Chondrocyte (in vitro differentiated cells): ENCODE results near the gene TMEM132E. TPM values are rescaled to one million over a fixed set of nuclear protein-coding genes. Genes with fewer than 3 reads are reported as not detected.

Experiments
- DNase-seq: peaks from one replicate; pipeline ENCODE4 v3.0.0; 2021; ENCODE audit warnings: mixed read lengths, low spot score
- H3K27ac Mint-ChIP-seq: one replicate; pipeline ENCODE4 v1.8.0; 2021; ENCODE audit warnings: mild to moderate bottlenecking, moderate library complexity, mixed read lengths; ENCODE audit not compliant: unreplicated experiment
- H3K27me3 Mint-ChIP-seq: 2 replicates; pipeline ENCODE4 v1.8.0; 2021; ENCODE audit warnings: low read depth, mixed read lengths
- H3K36me3 Mint-ChIP-seq: 2 replicates; pipeline ENCODE4 v1.8.0; 2021; ENCODE audit warnings: low read depth, mixed read lengths
- H3K4me1 Mint-ChIP-seq: 2 replicates; pipeline ENCODE4 v1.8.0; 2021; ENCODE audit warnings: low read depth, mild to moderate bottlenecking, mixed read lengths
- H3K4me3 Mint-ChIP-seq: one replicate; pipeline ENCODE4 v1.8.0; 2021; ENCODE audit warnings: mild to moderate bottlenecking, moderate library complexity, mixed read lengths; ENCODE audit not compliant: unreplicated experiment
- H3K9me3 Mint-ChIP-seq: 2 replicates; pipeline ENCODE4 v1.8.0; 2021; ENCODE audit warnings: low read depth, mixed read lengths
- CTCF ChIP-seq: fragments of 200-600 bp; sonication (generic); IDR thresholded peaks from 2 replicates; pipeline ENCODE4 v1.5.0; 2021; ENCODE audit warnings: antibody characterized with exemption, mild to moderate bottlenecking, moderate library complexity
- long read RNA-seq: library from polyadenylated mRNA; stranded (forward); transcript quantifications from one replicate; pipeline ENCODE4 v2.0.0, GENCODE V29; 2021
- total RNA-seq: library from RNA; stranded (reverse); gene quantifications from 3 replicates; pipeline ENCODE4 v1.2.1, GENCODE V29; 2021

The TMEM132E gene
- total RNA-seq: 0.19 to 0.36 TPM (median 0.20 TPM) in 3 replicates
- long read RNA-seq, partial matches to known transcripts: 1 of 1 reads
- long read RNA-seq, other reads (novel, unspliced or antisense): 0 of 1 reads

- H3K36me3 Mint-ChIP-seq: no peaks in the 10 kb centered on the region
- H3K4me1 Mint-ChIP-seq: peaks cover 19% of the 10 kb centered on the region
- H3K27ac Mint-ChIP-seq: no peak within 1 kb of the TSS
- no peak for TF ChIP-seq CTCF
- peak within 1 kb of the TSS; percentile 81 for H3K4me3 Mint-ChIP-seq
- peaks cover 67% of the 10 kb centered on the region for H3K27me3 Mint-ChIP-seq
- no peak for DNase-seq
- H3K9me3 Mint-ChIP-seq: peaks cover 4% of the 10 kb centered on the region
These were observed at the start of gene TMEM132E for GRCh38 chr17:34579017-34579946. Gene TMEM132E, plus strand, starts transcription at chr17:34579582. Its CDS starts 1,495 bp downstream, at chr17:34581077.

GRCh38 chr17:34530918-34531317 is 48.5 kb upstream of the TMEM132E start:
- TF ChIP-seq CTCF: no peak
- Mint-ChIP-seq H3K9me3 (no peaks in the 10 kb centered on the region), H3K36me3 (no peaks in the 10 kb centered on the region), H3K27ac (no peak overlapping the region), H3K4me1 (no peaks in the 10 kb centered on the region), H3K4me3 (no peak overlapping the region), H3K27me3 (peaks cover 22% of the 10 kb centered on the region)
- no peak for DNase-seq

- Mint-ChIP-seq H3K27me3 (peaks cover 22% of the 10 kb centered on the region), H3K36me3 (no peaks in the 10 kb centered on the region), H3K4me3 (no peak overlapping the region), H3K9me3 (no peaks in the 10 kb centered on the region), H3K4me1 (no peaks in the 10 kb centered on the region), H3K27ac (no peak overlapping the region)
- no peak for TF ChIP-seq CTCF
- no peak for DNase-seq
These were observed 46.9 kb upstream of the TMEM132E start for GRCh38 chr17:34532281-34533065.

GRCh38 chr17:34533806-34534527 is 45.4 kb upstream of the TMEM132E start:
- DNase-seq: no peak
- Mint-ChIP-seq H3K4me1 (no peaks in the 10 kb centered on the region), H3K27ac (no peak overlapping the region), H3K36me3 (no peaks in the 10 kb centered on the region), H3K27me3 (peaks cover 20% of the 10 kb centered on the region), H3K4me3 (no peak overlapping the region), H3K9me3 (no peaks in the 10 kb centered on the region)
- TF ChIP-seq CTCF: no peak
